ENCODE data around the gene RPS19BP1. TPM values are rescaled to one million over a fixed set of nuclear protein-coding genes. Genes with fewer than 3 reads are reported as not detected.

RPS19BP1 gene
- polyA plus RNA-seq, 2 of the 4 experiments (the other 2 are of a cell fraction), result 51.1 to 74.0 TPM

DNA sequence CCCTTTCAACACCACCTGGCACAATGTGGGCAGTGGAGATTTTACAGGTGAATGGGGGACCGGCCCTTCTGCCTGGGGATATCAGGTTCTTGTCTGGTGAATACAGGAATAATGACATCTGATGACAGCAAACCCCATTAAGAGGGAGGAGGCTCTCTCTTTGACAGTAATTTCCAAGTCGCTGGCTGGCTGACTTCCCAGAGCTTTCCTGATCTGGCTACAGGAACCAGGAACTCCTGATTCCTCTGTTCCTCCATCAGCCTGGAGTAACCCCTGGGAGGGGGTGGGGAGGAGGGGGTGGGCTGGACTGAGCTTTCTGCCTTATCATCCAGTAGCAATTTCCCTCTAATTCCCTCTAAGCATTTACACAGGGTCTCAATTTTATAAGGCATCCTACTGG, 34.2 kb downstream of the RPS19BP1 start:
- ChIA-PET POLR2A (no interaction called here), CTCF (interaction anchor here (1.3 to 4.4 kb wide), 4 partner anchors 15 to 36 kb away, joined by 4 to 35 read pairs (median 22); no protein-coding TSS in a partner anchor)
- TF ChIP-seq FOXS1 (CRISPR knock-in tag; IDR thresholded peaks at IDR 0.05) (no peak), NR3C1 (IDR thresholded peaks at IDR 0.05) (no peak), MAFK (IDR thresholded peaks at IDR 0.05; ENCODE audit: partially characterized antibody) (no peak)
- FAIRE-seq, result no peak
- H3K9me3 ChIP-seq, result no peaks in the 10 kb centered on the region
- peaks cover 7% of the 10 kb centered on the region; the same call in 1 of the 3 replicates for H3K4me1 ChIP-seq
- DNase-seq (ENCODE audit: low read depth in 1 of 2, low spot score in 1 of 2), result no peak
- 32% methylated on average over 2 of the region's 2 CpGs for WGBS (ENCODE audit: missing lambda C conversion rate)
- H3K27ac ChIP-seq, result no peak overlapping the region
- ATAC-seq, result no peak
- no peak overlapping the region for H3K4me3 ChIP-seq
- no peak overlapping the region for H3K4me2 ChIP-seq

DNA sequence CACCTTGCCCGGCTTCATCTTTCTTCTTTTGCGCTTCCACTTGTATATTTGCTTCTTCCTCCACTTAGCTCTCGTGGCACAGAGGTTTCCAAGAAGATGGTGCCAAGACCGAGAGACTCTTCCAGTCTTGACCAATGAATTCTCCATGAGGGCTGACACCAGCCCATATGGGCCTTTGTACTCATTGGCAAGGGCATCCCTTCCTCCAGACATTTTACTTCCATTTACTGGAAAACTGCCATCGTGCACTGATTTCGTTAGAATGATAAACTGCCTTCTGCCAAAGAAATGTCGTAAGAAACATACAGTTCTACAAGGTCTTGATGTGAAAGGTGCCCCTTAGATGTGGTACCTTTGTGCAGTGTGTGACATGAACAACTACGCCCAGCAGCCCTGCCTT, 35.1 kb downstream of the RPS19BP1 start:
- Histone ChIP-seq H3K4me3 (no peak overlapping the region), H3K4me2 (no peak overlapping the region), H3K4me1 (peaks cover 5% of the 10 kb centered on the region; the same call in 1 of the 3 replicates), H3K27ac (no peak overlapping the region), H3K9me3 (no peaks in the 10 kb centered on the region)
- TF ChIP-seq BHLHE40 (IDR thresholded peaks at IDR 0.05; ENCODE audit: low read depth, low read length) (no peak), POLR2A (IDR thresholded peaks at IDR 0.05; ENCODE audit: low read length) (no peak), MAFK (IDR thresholded peaks at IDR 0.05; ENCODE audit: partially characterized antibody) (no peak), ZSCAN20 (CRISPR knock-in tag; IDR thresholded peaks at IDR 0.05) (no peak), JUN (IDR thresholded peaks at IDR 0.05) (no peak), GATA3 (IDR thresholded peaks at IDR 0.05; ENCODE audit: borderline replicate concordance) (no peak), TP53 (CRISPR knock-in tag; IDR thresholded peaks at IDR 0.05) (no peak), HOXB13 (CRISPR knock-in tag; IDR thresholded peaks at IDR 0.05; ENCODE audit: low read depth) (no peak), RARB (CRISPR knock-in tag; IDR thresholded peaks at IDR 0.05) (no peak), FOSB (CRISPR knock-in tag; IDR thresholded peaks at IDR 0.05) (no peak), CBX2 (IDR thresholded peaks at IDR 0.05; ENCODE audit: borderline replicate concordance, low read depth) (no peak), HEYL (CRISPR knock-in tag; IDR thresholded peaks at IDR 0.05) (no peak), RFX5 (IDR thresholded peaks at IDR 0.05) (no peak), CHD4 (IDR thresholded peaks at IDR 0.05; ENCODE audit: borderline replicate concordance) (no peak)
- TF ChIP-seq, protein P1, sequence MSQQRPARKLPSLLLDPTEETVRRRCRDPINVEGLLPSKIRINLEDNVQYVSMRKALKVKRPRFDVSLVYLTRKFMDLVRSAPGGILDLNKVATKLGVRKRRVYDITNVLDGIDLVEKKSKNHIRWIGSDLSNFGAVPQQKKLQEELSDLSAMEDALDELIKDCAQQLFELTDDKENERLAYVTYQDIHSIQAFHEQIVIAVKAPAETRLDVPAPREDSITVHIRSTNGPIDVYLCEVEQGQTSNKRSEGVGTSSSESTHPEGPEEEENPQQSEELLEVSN (IDR thresholded peaks at IDR 0.05; ENCODE audit: borderline replicate concordance, low read depth), result no peak
- TF ChIP-seq, protein P2, sequence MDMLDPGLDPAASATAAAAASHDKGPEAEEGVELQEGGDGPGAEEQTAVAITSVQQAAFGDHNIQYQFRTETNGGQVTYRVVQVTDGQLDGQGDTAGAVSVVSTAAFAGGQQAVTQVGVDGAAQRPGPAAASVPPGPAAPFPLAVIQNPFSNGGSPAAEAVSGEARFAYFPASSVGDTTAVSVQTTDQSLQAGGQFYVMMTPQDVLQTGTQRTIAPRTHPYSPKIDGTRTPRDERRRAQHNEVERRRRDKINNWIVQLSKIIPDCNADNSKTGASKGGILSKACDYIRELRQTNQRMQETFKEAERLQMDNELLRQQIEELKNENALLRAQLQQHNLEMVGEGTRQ (IDR thresholded peaks at IDR 0.05), result no peak
- TF ChIP-seq, protein P3, sequence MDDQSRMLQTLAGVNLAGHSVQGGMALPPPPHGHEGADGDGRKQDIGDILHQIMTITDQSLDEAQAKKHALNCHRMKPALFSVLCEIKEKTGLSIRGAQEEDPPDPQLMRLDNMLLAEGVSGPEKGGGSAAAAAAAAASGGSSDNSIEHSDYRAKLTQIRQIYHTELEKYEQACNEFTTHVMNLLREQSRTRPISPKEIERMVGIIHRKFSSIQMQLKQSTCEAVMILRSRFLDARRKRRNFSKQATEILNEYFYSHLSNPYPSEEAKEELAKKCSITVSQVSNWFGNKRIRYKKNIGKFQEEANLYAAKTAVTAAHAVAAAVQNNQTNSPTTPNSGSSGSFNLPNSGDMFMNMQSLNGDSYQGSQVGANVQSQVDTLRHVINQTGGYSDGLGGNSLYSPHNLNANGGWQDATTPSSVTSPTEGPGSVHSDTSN (IDR thresholded peaks at IDR 0.05), result no peak
- TF ChIP-seq, protein P4, sequence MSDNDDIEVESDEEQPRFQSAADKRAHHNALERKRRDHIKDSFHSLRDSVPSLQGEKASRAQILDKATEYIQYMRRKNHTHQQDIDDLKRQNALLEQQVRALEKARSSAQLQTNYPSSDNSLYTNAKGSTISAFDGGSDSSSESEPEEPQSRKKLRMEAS (IDR thresholded peaks at IDR 0.05), result no peak
- TF ChIP-seq, protein P5, sequence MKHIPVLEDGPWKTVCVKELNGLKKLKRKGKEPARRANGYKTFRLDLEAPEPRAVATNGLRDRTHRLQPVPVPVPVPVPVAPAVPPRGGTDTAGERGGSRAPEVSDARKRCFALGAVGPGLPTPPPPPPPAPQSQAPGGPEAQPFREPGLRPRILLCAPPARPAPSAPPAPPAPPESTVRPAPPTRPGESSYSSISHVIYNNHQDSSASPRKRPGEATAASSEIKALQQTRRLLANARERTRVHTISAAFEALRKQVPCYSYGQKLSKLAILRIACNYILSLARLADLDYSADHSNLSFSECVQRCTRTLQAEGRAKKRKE (CRISPR knock-in tag; IDR thresholded peaks at IDR 0.05; ENCODE audit: low read depth), result no peak
- DNase-seq (ENCODE audit: low read depth in 1 of 2, low spot score in 1 of 2) (no peak), FAIRE-seq (no peak), ATAC-seq (no peak)
- WGBS (ENCODE audit: missing lambda C conversion rate), result 89% methylated on average over 8 of the region's 8 CpGs
- CTCF ChIA-PET, result interaction anchor here (1.3 to 4.4 kb wide), 6 partner anchors 10 to 37 kb away, joined by 4 to 35 read pairs (median 12); no protein-coding TSS in a partner anchor
- POLR2A ChIA-PET, result no interaction called here
